ENCODE measurements around the gene ACTA2. TPM values are rescaled to one million over a fixed set of nuclear protein-coding genes. Genes with fewer than 3 reads are reported as not detected.

The ACTA2 gene
- total RNA-seq, 1 experiment from 2014 or later = 52.2 TPM

DNA sequence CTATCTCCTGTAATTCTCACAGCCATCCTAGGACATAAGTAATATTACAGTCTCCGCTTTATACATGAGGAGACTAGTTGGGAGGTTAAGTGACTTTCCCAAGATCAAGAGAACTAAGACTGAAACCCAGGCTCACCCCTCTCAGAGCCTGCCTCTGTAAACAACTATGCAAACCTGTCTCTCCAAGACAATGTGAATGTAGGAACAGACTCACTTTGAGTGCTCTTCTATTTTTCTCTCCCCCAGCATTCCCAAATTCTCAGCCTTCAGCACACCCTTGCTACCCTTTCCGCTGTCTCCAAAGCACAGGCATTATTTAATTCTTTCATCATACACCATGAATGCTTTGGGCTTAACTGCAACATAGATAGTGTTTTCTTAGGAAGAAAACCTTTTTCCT is 13.6 kb downstream of the ACTA2 start:
- peaks cover 18% of the 10 kb centered on the region for H3K4me1 ChIP-seq (ENCODE audit: insufficient read depth, low read length, poor library complexity, severe bottlenecking)
- ChIA-PET POLR2A (ENCODE audit: low non-redundant PET) (no interaction called here), CTCF (no interaction called here)
- intact Hi-C loops (cut with micrococcal nuclease; ENCODE audit: unreplicated experiment) = loop anchor here (10.0 kb wide), 1 partner anchor 254 kb away; no protein-coding TSS in a partner anchor
- TF ChIP-seq EZH2 (IDR thresholded peaks at IDR 0.05; ENCODE audit: borderline replicate concordance, low read depth, low read length, poor library complexity, severe bottlenecking) = no peak
- TF ChIP-seq, protein P1, sequence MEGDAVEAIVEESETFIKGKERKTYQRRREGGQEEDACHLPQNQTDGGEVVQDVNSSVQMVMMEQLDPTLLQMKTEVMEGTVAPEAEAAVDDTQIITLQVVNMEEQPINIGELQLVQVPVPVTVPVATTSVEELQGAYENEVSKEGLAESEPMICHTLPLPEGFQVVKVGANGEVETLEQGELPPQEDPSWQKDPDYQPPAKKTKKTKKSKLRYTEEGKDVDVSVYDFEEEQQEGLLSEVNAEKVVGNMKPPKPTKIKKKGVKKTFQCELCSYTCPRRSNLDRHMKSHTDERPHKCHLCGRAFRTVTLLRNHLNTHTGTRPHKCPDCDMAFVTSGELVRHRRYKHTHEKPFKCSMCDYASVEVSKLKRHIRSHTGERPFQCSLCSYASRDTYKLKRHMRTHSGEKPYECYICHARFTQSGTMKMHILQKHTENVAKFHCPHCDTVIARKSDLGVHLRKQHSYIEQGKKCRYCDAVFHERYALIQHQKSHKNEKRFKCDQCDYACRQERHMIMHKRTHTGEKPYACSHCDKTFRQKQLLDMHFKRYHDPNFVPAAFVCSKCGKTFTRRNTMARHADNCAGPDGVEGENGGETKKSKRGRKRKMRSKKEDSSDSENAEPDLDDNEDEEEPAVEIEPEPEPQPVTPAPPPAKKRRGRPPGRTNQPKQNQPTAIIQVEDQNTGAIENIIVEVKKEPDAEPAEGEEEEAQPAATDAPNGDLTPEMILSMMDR (conservative IDR thresholded peaks at IDR 0.05; ENCODE audit: low read depth, low read length) = no peak
- no peaks in the 10 kb centered on the region for H3K27me3 ChIP-seq (replicated peaks; ENCODE audit: insufficient read depth, low read depth, low read length, poor library complexity)
- H3K27ac ChIP-seq (ENCODE audit: low read depth, low read length, poor library complexity, severe bottlenecking) = peak overlapping the region; percentile 11
- no TSS peak for BruUV-seq (replicated peaks)
- peaks cover 44% of the 10 kb centered on the region for H3K36me3 ChIP-seq (ENCODE audit: insufficient read depth, low read length, poor library complexity, severe bottlenecking)
- no peaks in the 10 kb centered on the region for H3K9me3 ChIP-seq (ENCODE audit: low read depth, low read length, poor library complexity, severe bottlenecking)
- H3K4me3 ChIP-seq (ENCODE audit: low read depth, low read length, poor library complexity, severe bottlenecking) = no peak overlapping the region
- DNase-seq (ENCODE audit: low spot score) = no peak

- intact Hi-C loops (cut with micrococcal nuclease; ENCODE audit: unreplicated experiment) = loop anchor here (10.0 kb wide), 1 partner anchor 253 kb away; no protein-coding TSS in a partner anchor
- CTCF ChIA-PET = no interaction called here
- TF ChIP-seq, protein P1 (conservative IDR thresholded peaks at IDR 0.05; ENCODE audit: low read depth, low read length) = no peak
- TF ChIP-seq EZH2 (IDR thresholded peaks at IDR 0.05; ENCODE audit: borderline replicate concordance, low read depth, low read length, poor library complexity, severe bottlenecking) = no peak
- Histone ChIP-seq H3K4me1 (ENCODE audit: insufficient read depth, low read length, poor library complexity, severe bottlenecking) (peaks cover 18% of the 10 kb centered on the region), H3K27me3 (replicated peaks; ENCODE audit: insufficient read depth, low read depth, low read length, poor library complexity) (no peaks in the 10 kb centered on the region), H3K4me3 (ENCODE audit: low read depth, low read length, poor library complexity, severe bottlenecking) (no peak overlapping the region), H3K9me3 (ENCODE audit: low read depth, low read length, poor library complexity, severe bottlenecking) (no peaks in the 10 kb centered on the region), H3K36me3 (ENCODE audit: insufficient read depth, low read length, poor library complexity, severe bottlenecking) (peaks cover 44% of the 10 kb centered on the region), H3K27ac (ENCODE audit: low read depth, low read length, poor library complexity, severe bottlenecking) (no peak overlapping the region)
- POLR2A ChIA-PET (ENCODE audit: low non-redundant PET) = no interaction called here
- BruUV-seq (replicated peaks) = no TSS peak
- no peak for DNase-seq (ENCODE audit: low spot score)
Observed at GRCh38 chr10:88938039-88938438, 14.5 kb downstream of the ACTA2 start.

GRCh38 chr10:88936656-88937055 is 15.9 kb downstream of the ACTA2 start:
- Histone ChIP-seq H3K27ac (ENCODE audit: low read depth, low read length, poor library complexity, severe bottlenecking) (peak overlapping the region; percentile 60), H3K27me3 (replicated peaks; ENCODE audit: insufficient read depth, low read depth, low read length, poor library complexity) (no peaks in the 10 kb centered on the region), H3K9me3 (ENCODE audit: low read depth, low read length, poor library complexity, severe bottlenecking) (no peaks in the 10 kb centered on the region), H3K36me3 (ENCODE audit: insufficient read depth, low read length, poor library complexity, severe bottlenecking) (peaks cover 37% of the 10 kb centered on the region), H3K4me3 (ENCODE audit: low read depth, low read length, poor library complexity, severe bottlenecking) (no peak overlapping the region), H3K4me1 (ENCODE audit: insufficient read depth, low read length, poor library complexity, severe bottlenecking) (peaks cover 24% of the 10 kb centered on the region)
- no TSS peak for BruUV-seq (replicated peaks)
- DNase-seq (ENCODE audit: low spot score) = no peak
- ChIA-PET POLR2A (ENCODE audit: low non-redundant PET) (no interaction called here), CTCF (interaction anchor here (1.4 kb wide), 1 partner anchor 102 kb away, joined by 3 read pairs; no protein-coding TSS in a partner anchor)
- TF ChIP-seq, protein P1 (conservative IDR thresholded peaks at IDR 0.05; ENCODE audit: low read depth, low read length) = no peak
- intact Hi-C loops (cut with micrococcal nuclease; ENCODE audit: unreplicated experiment) = loop anchor here (10.0 kb wide), 1 partner anchor 252 kb away; no protein-coding TSS in a partner anchor

All from A673 (cell line).